Liver (tissue), 9 donors: ENCODE data around the gene INPP4B. TPM values are rescaled to one million over a fixed set of nuclear protein-coding genes. Genes with fewer than 3 reads are reported as not detected.

Source experiments
- DNase-seq: peaks from one replicate; pipeline ENCODE4 v3.0.0-alpha.2; 2017; ENCODE audit warnings: low spot score
- H3K27ac ChIP-seq, 2 donors: one replicate each; pipeline ENCODE4 v1.7.0; 2013; ENCODE audit warnings: inconsistent platforms in 2 of 2, low read length in 2 of 2, control low read depth in 1 of 2, low read depth in 1 of 2, mild to moderate bottlenecking in 1 of 2
- H3K27me3 ChIP-seq, 4 donors: one replicate each; pipeline versions ENCODE4 v1.6.1 to v1.7.0; 2013; ENCODE audit warnings: low read length in 3 of 4, inconsistent platforms in 1 of 4, mild to moderate bottlenecking in 1 of 4, moderate library complexity in 1 of 4; ENCODE audit not compliant: control insufficient read depth in 4 of 4, insufficient read depth in 4 of 4
- H3K36me3 ChIP-seq, 4 donors: one replicate each; pipeline versions ENCODE4 v1.6.1 to v1.7.0; 2013; ENCODE audit warnings: low read length in 3 of 4, mild to moderate bottlenecking in 3 of 4, low read depth in 1 of 4, moderate library complexity in 1 of 4; ENCODE audit not compliant: control insufficient read depth in 4 of 4, insufficient read depth in 3 of 4
- H3K4me1 ChIP-seq, 4 donors: one replicate each; pipeline versions ENCODE4 v1.6.1 to v1.7.0; 2013; ENCODE audit warnings: low read length in 3 of 4, mild to moderate bottlenecking in 3 of 4, moderate library complexity in 1 of 4; ENCODE audit not compliant: control insufficient read depth in 4 of 4, insufficient read depth in 4 of 4
- H3K4me3 ChIP-seq, 3 donors: one replicate each; pipeline versions ENCODE4 v1.6.1 to v1.7.0; 2013; ENCODE audit warnings: low read length in 3 of 3, control low read depth in 1 of 3, low read depth in 1 of 3, mild to moderate bottlenecking in 1 of 3
- H3K9ac ChIP-seq, 2 donors: one replicate each; pipeline ENCODE4 v1.7.0; 2013; ENCODE audit warnings: low read length in 2 of 2, mild to moderate bottlenecking in 2 of 2, moderate library complexity in 2 of 2, control low read depth in 1 of 2, low read depth in 1 of 2
- H3K9me3 ChIP-seq, 4 donors: one replicate each; pipeline versions ENCODE4 v1.6.1 to v1.7.0; 2013; ENCODE audit warnings: low read length in 3 of 4; ENCODE audit not compliant: control insufficient read depth in 4 of 4
- CTCF ChIP-seq: fragments of 150-350 bp; IDR thresholded peaks from 2 replicates; pipeline ENCODE4 v1.5.1; 2017; ENCODE audit warnings: improper control_type of control experiment, low read depth, low read length; ENCODE audit not compliant: missing input control
- FOXA1 ChIP-seq: IDR thresholded peaks from 2 replicates; pipeline ENCODE4 v1.6.1; 2016; ENCODE audit warnings: antibody characterized with exemption
- FOXA2 ChIP-seq: IDR thresholded peaks from 2 replicates; pipeline ENCODE4 v1.6.1; 2016; ENCODE audit warnings: antibody characterized with exemption
- GABPA ChIP-seq, 2 donors: IDR thresholded peaks in 1 of 2; conservative IDR thresholded peaks in 1 of 2; 2 replicates each; pipeline ENCODE4 v1.6.1; 2016; ENCODE audit warnings: antibody characterized with exemption in 2 of 2, mild to moderate bottlenecking in 1 of 2, moderate library complexity in 1 of 2
- HNF4A ChIP-seq, 2 donors: conservative IDR thresholded peaks; 2 replicates each; pipeline ENCODE4 v1.6.1; 2016; ENCODE audit warnings: antibody characterized with exemption in 2 of 2, mild to moderate bottlenecking in 2 of 2
- HNF4G ChIP-seq: IDR thresholded peaks from 2 replicates; pipeline ENCODE4 v1.6.1; 2016; ENCODE audit warnings: antibody characterized with exemption
- NR2F2 ChIP-seq: IDR thresholded peaks from 2 replicates; pipeline ENCODE4 v1.6.1; 2016; ENCODE audit warnings: antibody characterized with exemption
- RAD21 ChIP-seq, 2 donors: IDR thresholded peaks; 2 replicates each; pipeline ENCODE4 v1.6.1; 2016; ENCODE audit warnings: antibody characterized with exemption in 2 of 2, mild to moderate bottlenecking in 2 of 2
- REST ChIP-seq: IDR thresholded peaks from 2 replicates; pipeline ENCODE4 v1.6.1; 2016; ENCODE audit warnings: antibody characterized with exemption, mild to moderate bottlenecking
- RXRA ChIP-seq, 2 donors: IDR thresholded peaks; 2 replicates each; pipeline ENCODE4 v1.6.1; 2017 to 2018; ENCODE audit warnings: antibody characterized with exemption in 2 of 2, mild to moderate bottlenecking in 1 of 2
- SP1 ChIP-seq: IDR thresholded peaks from 2 replicates; pipeline ENCODE4 v1.6.1; 2018; ENCODE audit warnings: antibody characterized with exemption, mild to moderate bottlenecking
- TAF1 ChIP-seq: conservative IDR thresholded peaks from 2 replicates; pipeline ENCODE4 v1.6.1; 2016; ENCODE audit warnings: antibody characterized with exemption, mild to moderate bottlenecking
- ZBTB33 ChIP-seq: IDR thresholded peaks from 2 replicates; pipeline ENCODE4 v1.6.1; 2016; ENCODE audit warnings: antibody characterized with exemption
- WGBS: extraction: QIAGEN DNeasy Blood & Tissue Kit; methylation state at CpG from one replicate; pipeline ENCODE4 v1.1.7; 2013; 5-methylcytosine and 5-hydroxymethylcytosine counted together
- polyA plus RNA-seq, 2 donors: library from polyadenylated mRNA; stranded (reverse) in 1 of 2; unstranded in 1 of 2; fragments of 200-250 nt in 1 of 2; fragments of >200 nt in 1 of 2; fragmentation: Nextera tagmentation in 1 of 2; extraction: Ambion mirVana in 1 of 2; gene quantifications; one replicate each; pipeline versions ENCODE4 v1.2.1 to v1.2.3, GENCODE V29; 2013 to 2015
- total RNA-seq, 2 donors: library from RNA; depleted of rRNA; stranded (reverse); fragments of >200 nt; gene quantifications; one replicate each; pipeline ENCODE4 v1.2.3, GENCODE V29; 2014
- donor health status: healthy.
- donor health status: healthy.
- donor health status: healthy.
- donor health status: healthy.
- donor health status: healthy.

INPP4B gene
- total and polyA plus RNA-seq, 4 donors, result 0.43 to 2.8 (median 1.6) TPM

GRCh38 chr4:142356118-142356759 lies 489.9 kb downstream of the INPP4B start:
- Histone ChIP-seq H3K9ac (no peak overlapping the region), H3K4me3 (no peak overlapping the region), H3K27ac (no peak overlapping the region), H3K4me1 (peaks cover 0 to 3% (median 0%) of the 10 kb centered on the region in 4 donors), H3K27me3 (peaks cover 0 to 2% (median 0%) of the 10 kb centered on the region in 4 donors), H3K36me3 (no peaks in the 10 kb centered on the region), H3K9me3 (no peaks in the 10 kb centered on the region)
- TF ChIP-seq HNF4G (no peak), SP1 (no peak), NR2F2 (no peak)
- DNase-seq, result no peak

- Histone ChIP-seq H3K4me1 (peaks cover 0 to 3% (median 0%) of the 10 kb centered on the region in 4 donors), H3K36me3 (no peaks in the 10 kb centered on the region), H3K9me3 (no peaks in the 10 kb centered on the region), H3K9ac (no peak overlapping the region), H3K27ac (no peak overlapping the region), H3K27me3 (no peaks in the 10 kb centered on the region), H3K4me3 (no peak overlapping the region)
- 42% methylated on average over 1 of the region's 1 CpG for WGBS
- DNase-seq, result no peak
- TF ChIP-seq ZBTB33 (no peak), RAD21 (IDR thresholded peaks at IDR 0.05) (no peak), FOXA2 (no peak), NR2F2 (no peak), GABPA (IDR thresholded peaks at IDR 0.05 in 1 of 2, conservative IDR thresholded peaks at IDR 0.05 in 1 of 2) (no peak), CTCF (no peak), TAF1 (no peak), RXRA (IDR thresholded peaks at IDR 0.05) (no peak), HNF4G (no peak), FOXA1 (no peak)
These were observed 490.6 kb downstream of the INPP4B start for GRCh38 chr4:142355421-142355930.

- Histone ChIP-seq H3K4me1 (peaks cover 0 to 3% (median 0%) of the 10 kb centered on the region in 4 donors), H3K4me3 (no peak overlapping the region)
These were observed 491.2 kb downstream of the INPP4B start for GRCh38 chr4:142354794-142355420.

More at GRCh38 chr4:142354794-142355420, 491.2 kb downstream of the INPP4B start:
- TF ChIP-seq CTCF (no peak), NR2F2 (no peak), REST (no peak), RXRA (IDR thresholded peaks at IDR 0.05) (no peak), SP1 (no peak), RAD21 (IDR thresholded peaks at IDR 0.05) (no peak), HNF4A (conservative IDR thresholded peaks at IDR 0.05) (no peak)
- DNase-seq, result no peak
- H3K9me3 ChIP-seq, result no peaks in the 10 kb centered on the region
- H3K36me3 ChIP-seq, result no peaks in the 10 kb centered on the region
- no peak overlapping the region for H3K9ac ChIP-seq
- 72% methylated on average over 8 of the region's 8 CpGs for WGBS
- no peaks in the 10 kb centered on the region for H3K27me3 ChIP-seq
- H3K27ac ChIP-seq, result no peak overlapping the region
